ENCODE measurements around the gene RBM6. TPM values are rescaled to one million over a fixed set of nuclear protein-coding genes. Genes with fewer than 3 reads are reported as not detected.
A peak's percentile ranks its signal among the peaks of the same experiment; 100 is the strongest.

Gene RBM6
- total and polyA plus RNA-seq, 11 donors, result 21.1 to 75.1 (median 32.6) TPM

- intact Hi-C loops (cut with DNase I), result loop anchor here (1.0 to 10.0 kb wide), 11 partner anchors 61 to 361 kb away; partner anchors contain the start of genes INKA1 (in 8 of the 10) and AMIGO3 (in 1 of the 10)
- ATAC-seq, result peak in 3 of 4 donors; percentile 47 to 72 (median 60)
- no peak for TF ChIP-seq POLR2A (IDR thresholded peaks at IDR 0.05)
- TF ChIP-seq CTCF (IDR thresholded peaks at IDR 0.05), result peak; percentile 40 to 87 (median 72)
- Histone ChIP-seq H3K27me3 (no peaks in the 10 kb centered on the region), H3K4me1 (peaks cover 4 to 35% (median 23%) of the 10 kb centered on the region in 12 donors), H3K9me3 (no peaks in the 10 kb centered on the region), H3K4me3 (peak overlapping the region in 10 of 12 donors; percentile 13 to 45 (median 32)), H3K36me3 (peaks cover 0 to 24% (median 18%) of the 10 kb centered on the region in 9 donors), H3K27ac (peak overlapping the region in 11 of 12 donors; percentile 11 to 72 (median 54))
- peak in 3 of 5 donors; percentile 46 to 57 (median 54) for DNase-seq
- 14 to 23% (median 17%) methylated on average over 7 to 15 of the region's 15 CpGs for WGBS, 4 donors
Measured at GRCh38 chr3:49906073-49906743, 33.7 kb upstream of the RBM6 start.

GRCh38 chr3:49908373-49909199 is 31.4 kb upstream of the RBM6 start:
- Histone ChIP-seq H3K27me3 (no peaks in the 10 kb centered on the region), H3K27ac (no peak overlapping the region), H3K9me3 (no peaks in the 10 kb centered on the region), H3K36me3 (peaks cover 0 to 41% (median 33%) of the 10 kb centered on the region in 9 donors), H3K4me3 (no peak overlapping the region), H3K4me1 (peaks cover under 1 to 23% (median 19%) of the 10 kb centered on the region in 12 donors)
- intact Hi-C loops (cut with DNase I), result loop anchor here in 8 of 10 donors (5.0 to 10.0 kb wide), 7 partner anchors 64 to 364 kb away; partner anchors contain the start of genes INKA1 (in 4 of the 8) and AMIGO3 (in 1 of the 8)
- TF ChIP-seq POLR2A (IDR thresholded peaks at IDR 0.05) (no peak), CTCF (IDR thresholded peaks at IDR 0.05) (no peak)
- no peak for ATAC-seq
- WGBS, 4 donors, result 90 to 93% (median 91%) methylated on average over 13 to 14 of the region's 14 CpGs
- DNase-seq, result no peak

- TF ChIP-seq CTCF (IDR thresholded peaks at IDR 0.05), result no peak
- no peak for TF ChIP-seq POLR2A (IDR thresholded peaks at IDR 0.05)
- Histone ChIP-seq H3K36me3 (peaks cover 0 to 41% (median 33%) of the 10 kb centered on the region in 9 donors), H3K4me1 (peaks cover 0 to 14% (median 10%) of the 10 kb centered on the region in 12 donors), H3K4me3 (no peak overlapping the region), H3K9me3 (no peaks in the 10 kb centered on the region), H3K27ac (no peak overlapping the region), H3K27me3 (no peaks in the 10 kb centered on the region)
- no peak for DNase-seq
- no peak for ATAC-seq
- 79 to 83% (median 82%) methylated on average over 42 to 48 of the region's 48 CpGs for WGBS, 4 donors
- intact Hi-C loops (cut with DNase I), result loop anchor here in 1 of 10 donors (10.0 kb wide), 1 partner anchor 206 kb away; no protein-coding TSS in a partner anchor
Measured at GRCh38 chr3:49910409-49911123, 29.4 kb upstream of the RBM6 start.

Measured in heart left ventricle (tissue), 16 donors.